GM12874 (cell line): ENCODE measurements around the gene SEMA5A.

Experiments
- TF ChIP-seq, protein P1 (sequence below): IDR thresholded peaks from 2 replicates; pipeline ENCODE4 v1.5.1; 2011; ENCODE audit warnings: low read depth, mild to moderate bottlenecking, control low read depth, low read length, moderate library complexity; ENCODE audit not compliant: insufficient read depth

Gene SEMA5A

DNA sequence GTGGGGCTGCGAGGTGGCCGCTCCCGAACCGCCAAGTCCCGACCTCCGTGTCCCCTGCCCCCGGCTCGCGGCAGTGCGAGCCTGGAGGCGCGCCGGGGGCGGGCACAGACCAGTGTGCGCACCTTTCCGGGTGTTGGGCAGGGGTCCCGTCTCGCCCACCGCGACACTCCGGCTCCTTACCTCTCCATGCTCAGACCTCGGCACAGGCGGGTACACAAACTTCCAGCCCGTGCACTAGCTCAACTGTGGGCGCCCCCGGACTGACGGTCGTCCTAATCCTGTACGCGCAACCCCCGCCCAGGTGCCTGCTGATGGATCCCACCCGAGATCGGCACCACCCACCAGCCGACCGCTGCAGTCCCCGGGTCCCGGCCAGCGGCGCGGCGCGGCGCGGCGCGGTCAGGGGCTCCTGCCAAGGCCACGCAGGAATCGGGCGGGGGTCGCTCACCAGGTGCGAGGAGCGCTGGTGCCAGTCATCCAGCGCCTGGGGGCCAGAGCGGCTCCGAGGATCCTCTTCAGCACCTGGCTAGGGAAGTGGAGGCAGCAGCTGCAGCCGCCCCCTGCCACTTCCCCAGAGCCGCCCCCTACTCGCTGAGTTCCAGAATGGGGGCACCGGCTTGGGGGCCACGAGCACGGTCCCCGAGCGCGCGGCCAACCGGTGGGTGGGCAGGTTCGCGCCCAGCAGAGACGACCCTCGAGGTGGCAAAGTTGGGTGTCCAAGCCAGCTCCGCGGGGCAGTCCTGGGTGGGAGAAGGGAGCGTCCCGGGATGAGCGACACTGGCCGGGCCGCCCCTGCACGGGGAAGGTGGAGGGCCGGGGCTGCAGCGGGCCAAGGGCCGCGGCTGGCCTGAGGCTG, 511 bp downstream of the SEMA5A start:
- TF ChIP-seq, protein P1, sequence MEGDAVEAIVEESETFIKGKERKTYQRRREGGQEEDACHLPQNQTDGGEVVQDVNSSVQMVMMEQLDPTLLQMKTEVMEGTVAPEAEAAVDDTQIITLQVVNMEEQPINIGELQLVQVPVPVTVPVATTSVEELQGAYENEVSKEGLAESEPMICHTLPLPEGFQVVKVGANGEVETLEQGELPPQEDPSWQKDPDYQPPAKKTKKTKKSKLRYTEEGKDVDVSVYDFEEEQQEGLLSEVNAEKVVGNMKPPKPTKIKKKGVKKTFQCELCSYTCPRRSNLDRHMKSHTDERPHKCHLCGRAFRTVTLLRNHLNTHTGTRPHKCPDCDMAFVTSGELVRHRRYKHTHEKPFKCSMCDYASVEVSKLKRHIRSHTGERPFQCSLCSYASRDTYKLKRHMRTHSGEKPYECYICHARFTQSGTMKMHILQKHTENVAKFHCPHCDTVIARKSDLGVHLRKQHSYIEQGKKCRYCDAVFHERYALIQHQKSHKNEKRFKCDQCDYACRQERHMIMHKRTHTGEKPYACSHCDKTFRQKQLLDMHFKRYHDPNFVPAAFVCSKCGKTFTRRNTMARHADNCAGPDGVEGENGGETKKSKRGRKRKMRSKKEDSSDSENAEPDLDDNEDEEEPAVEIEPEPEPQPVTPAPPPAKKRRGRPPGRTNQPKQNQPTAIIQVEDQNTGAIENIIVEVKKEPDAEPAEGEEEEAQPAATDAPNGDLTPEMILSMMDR = no peak

DNA sequence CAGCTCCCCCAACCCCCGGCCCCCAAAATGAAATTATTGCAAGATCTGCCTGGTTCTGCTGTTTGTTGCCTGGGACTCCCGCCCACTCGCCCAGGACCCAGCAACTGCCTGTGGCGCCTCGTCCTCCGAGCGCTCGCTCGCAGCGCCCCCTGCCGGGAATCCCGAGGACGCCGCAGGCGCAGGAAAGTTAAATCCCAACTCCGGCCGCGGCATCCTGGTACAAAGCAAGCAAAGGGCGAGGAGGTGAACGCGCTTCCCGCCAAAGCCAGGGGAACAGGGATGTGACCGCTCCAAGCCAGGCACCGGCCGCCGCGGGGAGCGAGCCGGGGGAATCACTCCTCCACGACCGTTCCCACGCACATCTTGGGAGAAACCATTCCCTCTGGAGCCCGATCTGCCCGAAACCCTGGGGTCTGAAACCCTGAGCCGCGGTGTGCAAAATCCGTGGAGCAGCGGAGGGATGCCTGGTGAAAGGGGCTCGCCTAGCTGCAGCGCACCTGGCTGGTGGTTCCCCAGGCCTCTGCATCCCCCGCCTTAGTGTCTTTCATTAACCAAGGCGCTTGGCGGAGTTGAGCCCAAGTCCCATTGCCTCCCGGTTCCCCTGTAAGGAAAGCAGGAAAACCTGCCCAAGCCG, 1.3 kb downstream of the SEMA5A start:
- TF ChIP-seq, protein P1 = peak; percentile 89

DNA sequence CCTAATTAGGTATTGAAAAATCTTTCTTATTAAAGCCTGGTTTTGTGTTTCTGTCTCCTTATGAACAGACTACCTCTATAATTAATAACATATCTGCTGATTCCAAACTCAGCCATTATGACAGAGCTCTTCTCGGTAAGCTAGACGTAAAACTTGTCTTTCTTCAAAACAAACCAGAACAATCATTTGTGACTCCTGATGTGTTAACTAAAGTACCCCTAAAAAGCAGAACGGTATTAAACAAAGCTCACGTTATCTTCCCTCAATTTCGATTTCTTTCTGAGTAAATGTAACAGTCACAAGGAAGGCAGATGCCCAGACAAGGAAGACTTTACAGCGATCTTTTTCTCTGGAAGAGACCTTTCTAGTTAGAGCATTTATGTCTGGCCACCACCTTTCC, 1.8 kb downstream of the SEMA5A start:
- TF ChIP-seq, protein P1 = no peak

DNA sequence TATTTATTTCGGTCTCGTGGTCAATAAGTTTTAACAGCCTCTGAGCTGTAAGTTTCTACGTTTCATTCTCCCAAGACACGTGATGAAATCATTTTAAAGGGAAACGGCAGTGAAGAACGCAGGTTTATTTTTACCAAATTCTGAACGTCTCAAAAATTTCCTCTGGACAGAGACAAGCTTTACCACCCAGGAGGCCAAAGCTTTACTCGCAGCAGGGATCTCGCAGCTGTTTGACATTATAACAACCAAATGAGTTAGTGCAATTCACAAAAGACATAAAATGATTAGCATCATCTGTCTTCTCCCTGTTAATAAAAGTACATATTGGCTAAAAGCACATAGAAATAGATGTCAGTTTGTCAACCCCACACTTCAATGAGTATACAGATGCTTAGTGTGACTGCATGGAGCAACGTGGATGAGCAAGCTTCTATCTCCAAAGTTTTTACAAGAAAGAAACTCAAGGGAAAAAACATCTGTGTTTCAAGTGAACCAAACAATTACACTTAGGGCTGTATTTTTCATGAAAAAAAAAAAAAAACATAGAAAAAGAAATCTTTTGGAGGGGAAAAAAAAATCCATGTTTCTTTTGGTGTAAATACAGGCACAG, 2.5 kb downstream of the SEMA5A start:
- TF ChIP-seq, protein P1 = no peak

DNA sequence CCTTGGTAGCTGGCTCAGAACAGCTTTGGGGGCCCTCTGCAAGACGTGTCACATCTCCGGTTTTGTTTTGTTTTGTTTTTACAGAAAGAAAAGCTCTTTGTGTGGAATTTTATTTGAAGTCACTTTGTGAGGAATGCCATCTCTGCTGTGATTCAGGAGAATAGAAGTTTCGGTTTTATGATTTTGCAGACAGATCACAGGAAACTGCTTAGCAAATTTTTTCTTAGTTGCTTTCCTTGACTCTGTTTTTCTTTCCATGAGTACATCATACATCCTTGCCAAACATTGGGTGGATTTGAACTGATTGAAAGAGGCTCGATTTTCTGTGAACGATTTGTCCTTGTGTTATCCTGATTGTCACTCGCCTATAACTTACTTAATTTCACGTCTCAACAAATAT, 5.1 kb downstream of the SEMA5A start:
- TF ChIP-seq, protein P1 = no peak

DNA sequence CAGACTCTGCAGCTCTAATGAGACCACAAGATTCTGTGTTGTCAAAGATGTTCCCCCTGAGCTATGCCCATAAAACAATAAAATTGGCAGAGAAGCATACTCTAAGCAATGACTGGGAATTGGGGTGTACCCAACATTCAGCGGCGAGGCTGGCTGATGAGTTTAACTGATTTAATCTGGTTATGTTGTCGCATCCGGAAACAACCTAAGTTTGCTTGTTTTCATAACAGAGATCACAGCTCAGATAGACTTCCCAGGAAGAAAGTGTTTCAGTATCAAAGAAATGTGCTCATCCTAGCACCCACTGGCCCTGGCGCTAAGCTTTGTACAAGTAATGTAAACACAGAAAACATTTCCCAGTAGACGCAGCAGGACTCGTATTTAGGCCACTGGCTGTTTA, 7.4 kb downstream of the SEMA5A start:
- TF ChIP-seq, protein P1 = no peak
